ENCODE results near the gene ODC1.

DNA sequence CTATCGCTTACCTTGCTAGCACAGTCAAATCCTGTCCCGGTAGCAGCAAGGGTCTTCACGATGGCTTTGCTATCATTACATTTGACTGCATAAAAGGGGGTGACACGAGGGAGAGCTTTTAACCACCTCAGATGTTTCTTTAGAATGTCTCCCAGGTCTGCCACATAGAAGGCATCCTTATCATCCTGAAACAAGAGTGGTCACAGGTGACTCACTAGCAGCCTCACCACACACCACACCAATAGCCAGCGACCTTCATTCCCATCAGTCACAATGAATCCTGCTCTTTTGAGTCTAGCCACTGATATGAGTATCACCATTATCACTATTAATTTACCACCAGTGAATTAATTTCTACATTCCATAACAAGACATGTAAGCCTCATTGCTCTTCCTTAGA is 3.7 kb downstream of the ODC1 start:
- no peak for TF ChIP-seq CTCF (conservative IDR thresholded peaks at IDR 0.05)
- no peak for TF ChIP-seq ZFX (IDR thresholded peaks at IDR 0.05)

All from C4-2B (cell line).